Tibial nerve (tissue), 4 donors: Measurements from ENCODE around the gene DENND10. TPM values are rescaled to one million over a fixed set of nuclear protein-coding genes. Genes with fewer than 3 reads are reported as not detected.
A peak's percentile ranks its signal among the peaks of the same experiment; 100 is the strongest.

Source experiments
- DNase-seq, 2 donors: peaks; one replicate each; pipeline ENCODE4 v3.0.0-alpha.2; 2019; ENCODE audit warnings: low spot score in 2 of 2
- H3K27ac ChIP-seq, 4 donors: fragments of 200-600 bp; sonication (generic) in 3 of 4; one replicate each; pipeline ENCODE4 v1.5.1; 2017 to 2019; ENCODE audit warnings: mild to moderate bottlenecking in 1 of 4
- H3K27me3 ChIP-seq, 2 donors: fragments of 200-600 bp; sonication (generic) in 1 of 2; one replicate each; pipeline versions ENCODE4 v1.5.1 to v1.6.0; 2017 to 2019
- H3K36me3 ChIP-seq, 3 donors: fragments of 200-600 bp; sonication (generic); one replicate each; pipeline ENCODE4 v1.5.1; 2018 to 2019
- H3K4me1 ChIP-seq, 4 donors: fragments of 200-600 bp; sonication (generic) in 3 of 4; one replicate each; pipeline ENCODE4 v1.5.1; 2017 to 2019
- H3K4me3 ChIP-seq, 4 donors: fragments of 200-600 bp; sonication (generic) in 3 of 4; one replicate each; pipeline ENCODE4 v1.5.1; 2017 to 2019; ENCODE audit warnings: mild to moderate bottlenecking in 1 of 4, moderate library complexity in 1 of 4
- H3K9me3 ChIP-seq, 4 donors: fragments of 200-600 bp; sonication (generic) in 3 of 4; one replicate each; pipeline ENCODE4 v1.5.1; 2017 to 2019
- EP300 ChIP-seq, 2 donors: sonication (generic); formaldehyde crosslinking; IDR thresholded peaks; one replicate each; pipeline ENCODE4 v1.6.1; 2017; ENCODE audit warnings: antibody characterized with exemption in 2 of 2, mild to moderate bottlenecking in 1 of 2
- POLR2A ChIP-seq, 2 donors: fragments of 450-650 bp; IDR thresholded peaks; one replicate each; pipeline ENCODE4 v1.6.1; 2017; ENCODE audit warnings: antibody characterized with exemption in 2 of 2, mild to moderate bottlenecking in 2 of 2, moderate library complexity in 2 of 2
- WGBS, 2 donors: methylation state at CpG; one replicate each; pipeline ENCODE4 v1.1.5; 2018; 5-methylcytosine and 5-hydroxymethylcytosine counted together
- total RNA-seq, 4 donors: library from RNA; depleted of rRNA; stranded (reverse); fragments of >200 nt; gene quantifications; one replicate each; pipeline ENCODE4 v1.1.0, GENCODE V29; 2016
- TF ChIP-seq, protein P1 (sequence below), 5 experiments: fragments of 200-600 bp in 3 of 5; fragments of 450-650 bp in 2 of 5; sonication (generic) in 3 of 5; IDR thresholded peaks; one replicate each; pipeline ENCODE4 v1.5.1; 2016 to 2019; ENCODE audit warnings: antibody characterized with exemption in 5 of 5, mild to moderate bottlenecking in 3 of 5, moderate library complexity in 2 of 5

Gene DENND10
- total RNA-seq, 4 donors from 2014 or later: 23.3 to 51.0 (median 43.4) TPM

DNA sequence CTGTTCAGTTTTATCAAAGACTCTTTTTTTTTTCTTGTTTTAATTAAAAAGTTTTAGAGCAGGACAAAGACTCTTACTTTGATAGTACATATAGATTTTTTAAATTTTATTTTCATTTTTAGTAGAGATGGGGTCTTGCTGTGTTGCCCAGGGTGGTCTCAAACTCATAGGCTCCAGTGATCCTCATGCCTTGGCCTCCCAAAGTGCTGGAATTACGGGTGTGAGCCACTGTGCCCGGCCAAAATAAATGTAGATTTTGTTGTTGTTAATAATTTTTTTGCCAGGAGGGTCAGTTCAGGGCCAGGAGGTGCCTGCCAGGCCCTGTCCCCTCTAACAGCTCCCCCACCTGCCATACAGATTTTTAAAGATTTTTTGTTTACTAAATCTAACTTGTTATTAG is 17.0 kb downstream of the DENND10 start:
- no peaks in the 10 kb centered on the region for H3K9me3 ChIP-seq
- DNase-seq: no peak
- TF ChIP-seq, protein P1, sequence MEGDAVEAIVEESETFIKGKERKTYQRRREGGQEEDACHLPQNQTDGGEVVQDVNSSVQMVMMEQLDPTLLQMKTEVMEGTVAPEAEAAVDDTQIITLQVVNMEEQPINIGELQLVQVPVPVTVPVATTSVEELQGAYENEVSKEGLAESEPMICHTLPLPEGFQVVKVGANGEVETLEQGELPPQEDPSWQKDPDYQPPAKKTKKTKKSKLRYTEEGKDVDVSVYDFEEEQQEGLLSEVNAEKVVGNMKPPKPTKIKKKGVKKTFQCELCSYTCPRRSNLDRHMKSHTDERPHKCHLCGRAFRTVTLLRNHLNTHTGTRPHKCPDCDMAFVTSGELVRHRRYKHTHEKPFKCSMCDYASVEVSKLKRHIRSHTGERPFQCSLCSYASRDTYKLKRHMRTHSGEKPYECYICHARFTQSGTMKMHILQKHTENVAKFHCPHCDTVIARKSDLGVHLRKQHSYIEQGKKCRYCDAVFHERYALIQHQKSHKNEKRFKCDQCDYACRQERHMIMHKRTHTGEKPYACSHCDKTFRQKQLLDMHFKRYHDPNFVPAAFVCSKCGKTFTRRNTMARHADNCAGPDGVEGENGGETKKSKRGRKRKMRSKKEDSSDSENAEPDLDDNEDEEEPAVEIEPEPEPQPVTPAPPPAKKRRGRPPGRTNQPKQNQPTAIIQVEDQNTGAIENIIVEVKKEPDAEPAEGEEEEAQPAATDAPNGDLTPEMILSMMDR (IDR thresholded peaks at IDR 0.05): no peak
- TF ChIP-seq EP300 (IDR thresholded peaks at IDR 0.05) (no peak), POLR2A (IDR thresholded peaks at IDR 0.05) (no peak)
- no peaks in the 10 kb centered on the region for H3K4me1 ChIP-seq
- no peaks in the 10 kb centered on the region for H3K27me3 ChIP-seq
- WGBS, 2 donors: 89 to 92% methylated on average over 2 of the region's 2 CpGs
- peaks cover 0 to 99% (median 12%) of the 10 kb centered on the region in 3 donors for H3K36me3 ChIP-seq
- no peak overlapping the region for H3K4me3 ChIP-seq
- H3K27ac ChIP-seq: no peak overlapping the region

DNA sequence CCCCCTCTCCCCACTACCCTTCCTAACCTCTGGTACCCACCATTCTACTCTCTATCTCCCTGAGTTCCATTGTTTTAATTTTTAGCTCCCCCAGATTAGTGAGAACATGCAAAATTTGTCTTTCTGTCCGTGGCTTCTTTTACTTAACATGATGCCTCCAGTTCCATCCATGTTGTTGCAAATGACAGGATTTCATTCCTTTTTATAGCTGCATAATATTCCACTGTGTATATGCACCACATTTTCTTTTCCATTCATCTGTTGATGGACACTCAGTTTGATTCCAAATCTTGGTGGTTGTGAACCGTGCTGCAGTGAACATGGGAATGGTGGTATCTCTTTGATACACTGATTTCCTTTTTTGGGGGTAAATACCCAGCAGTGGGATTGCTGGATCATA is 22.0 kb downstream of the DENND10 start:
- TF ChIP-seq EP300 (IDR thresholded peaks at IDR 0.05) (no peak), POLR2A (IDR thresholded peaks at IDR 0.05) (no peak)
- TF ChIP-seq, protein P1 (IDR thresholded peaks at IDR 0.05): no peak
- no peaks in the 10 kb centered on the region for H3K9me3 ChIP-seq
- H3K36me3 ChIP-seq: peaks cover 0 to 93% (median 12%) of the 10 kb centered on the region in 3 donors
- WGBS, 2 donors: 97 to 100% methylated on average over 2 of the region's 2 CpGs
- H3K4me1 ChIP-seq: peaks cover 0 to under 1% (median 0%) of the 10 kb centered on the region in 4 donors
- no peak for DNase-seq
- H3K27ac ChIP-seq: no peak overlapping the region
- no peaks in the 10 kb centered on the region for H3K27me3 ChIP-seq
- H3K4me3 ChIP-seq: no peak overlapping the region

DNA sequence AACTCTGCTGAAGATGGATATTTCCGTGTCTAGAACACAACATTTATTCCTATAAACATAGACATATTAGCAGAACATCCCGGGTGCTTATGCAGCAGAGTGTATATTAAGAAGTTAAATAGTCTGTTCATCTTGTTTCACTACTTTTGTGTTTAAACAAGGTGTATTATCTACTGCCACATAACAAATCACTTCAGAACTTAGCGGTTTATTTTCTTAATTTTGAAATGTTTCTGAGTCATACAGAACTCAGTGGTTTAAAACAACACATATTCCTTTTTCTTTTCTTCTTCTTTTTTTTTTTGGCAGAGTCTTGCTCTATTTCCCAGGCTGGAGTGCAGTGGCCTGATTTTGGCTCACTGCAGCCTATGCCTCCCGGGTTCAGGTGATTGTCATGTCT is 25.8 kb downstream of the DENND10 start:
- Histone ChIP-seq H3K4me3 (no peak overlapping the region), H3K36me3 (peaks cover 0 to 83% (median 12%) of the 10 kb centered on the region in 3 donors), H3K9me3 (no peaks in the 10 kb centered on the region), H3K27ac (no peak overlapping the region), H3K4me1 (peaks cover 0 to 13% (median 0%) of the 10 kb centered on the region in 4 donors), H3K27me3 (no peaks in the 10 kb centered on the region)
- no peak for DNase-seq
- TF ChIP-seq EP300 (IDR thresholded peaks at IDR 0.05): no peak
- TF ChIP-seq, protein P1 (IDR thresholded peaks at IDR 0.05): no peak
- TF ChIP-seq POLR2A (IDR thresholded peaks at IDR 0.05): no peak
- WGBS, 2 donors: 93 to 96% methylated on average over 4 of the region's 4 CpGs

DNA sequence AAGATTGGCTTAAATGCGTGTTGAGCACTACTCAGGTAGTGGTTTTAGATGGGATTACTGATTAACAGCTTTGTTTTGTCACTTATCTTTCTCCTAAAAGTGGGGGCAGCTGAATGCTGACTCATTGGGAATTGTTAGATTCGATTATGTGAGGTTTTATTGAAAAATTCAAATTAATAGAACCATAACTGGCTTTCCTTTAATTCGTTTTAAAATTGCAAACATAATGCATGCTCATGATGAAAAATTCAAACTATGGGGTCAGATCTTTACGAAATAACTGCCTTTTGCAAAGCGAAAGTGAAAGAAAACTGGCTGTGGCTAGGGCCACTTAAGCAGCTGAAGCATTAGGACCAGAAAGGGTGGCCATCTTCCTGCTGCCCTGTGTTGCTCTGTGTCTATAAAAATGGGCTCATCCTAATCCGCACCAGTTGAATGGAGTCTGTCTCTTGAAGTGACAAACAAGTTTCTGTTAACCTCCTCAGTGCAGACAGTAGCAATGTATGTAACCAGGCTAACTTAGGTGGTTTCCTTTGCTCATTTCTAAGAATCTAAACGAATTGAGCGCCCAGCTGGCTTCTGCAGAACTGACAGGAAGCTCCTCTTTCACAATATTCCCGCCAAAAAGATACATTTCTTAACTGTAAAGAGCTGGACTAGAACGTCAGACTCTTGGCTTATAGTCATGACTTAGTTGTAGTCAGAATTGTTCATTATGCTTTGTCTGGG is 27.8 kb downstream of the DENND10 start:
- WGBS, 2 donors: 49 to 54% methylated on average over 10 of the region's 10 CpGs
- Histone ChIP-seq H3K4me3 (peak overlapping the region; percentile 5 to 41 (median 24)), H3K4me1 (peaks cover 0 to 26% (median 6%) of the 10 kb centered on the region in 4 donors), H3K36me3 (peaks cover 0 to 64% (median 4%) of the 10 kb centered on the region in 3 donors), H3K27ac (peak overlapping the region; percentile 11 to 76 (median 64)), H3K27me3 (no peaks in the 10 kb centered on the region), H3K9me3 (no peaks in the 10 kb centered on the region)
- no peak for DNase-seq
- TF ChIP-seq EP300 (IDR thresholded peaks at IDR 0.05) (no peak), POLR2A (IDR thresholded peaks at IDR 0.05) (no peak)

DNA sequence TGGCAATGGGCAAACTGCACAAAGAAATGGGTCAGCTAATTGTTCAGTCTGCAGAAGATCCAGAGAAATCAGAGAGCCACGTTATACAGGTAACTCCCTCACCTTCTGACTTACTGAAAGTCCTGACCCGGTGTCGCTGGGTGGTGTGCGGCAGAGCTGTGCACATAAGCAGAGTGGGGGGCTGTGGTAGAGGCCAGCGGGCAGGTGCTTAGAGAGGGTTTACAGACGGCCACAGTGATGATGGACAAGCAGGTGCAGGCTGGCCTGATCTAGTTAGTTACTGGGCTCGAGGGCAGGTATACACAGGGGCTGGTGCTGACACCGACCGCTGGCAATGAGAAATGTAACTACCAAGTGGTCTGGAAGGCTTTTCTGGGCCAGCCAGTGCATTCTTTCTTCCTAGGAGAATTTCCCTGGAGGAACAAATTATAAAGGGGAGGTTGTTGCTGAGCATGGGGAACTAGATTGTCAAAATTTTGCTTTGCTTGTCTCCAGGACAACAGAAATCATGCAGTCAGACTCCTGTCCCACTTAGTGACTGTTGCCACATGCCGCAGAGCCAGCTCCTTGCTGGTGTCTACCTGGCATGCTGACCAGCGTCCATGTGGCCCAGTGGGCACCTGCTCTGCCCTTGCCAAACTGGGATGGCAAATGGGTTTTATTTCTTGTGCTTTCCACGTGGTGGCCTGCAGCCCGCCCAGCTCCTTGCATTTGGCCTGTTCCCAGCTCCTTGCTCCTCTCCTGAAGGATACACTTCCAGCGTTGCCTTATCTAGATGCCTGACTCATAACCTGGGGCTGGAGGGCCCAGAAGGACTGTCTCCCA is 28.8 kb downstream of the DENND10 start:
- DNase-seq: no peak
- no peaks in the 10 kb centered on the region for H3K27me3 ChIP-seq
- H3K4me3 ChIP-seq: no peak overlapping the region
- H3K4me1 ChIP-seq: peaks cover 0 to 26% (median 6%) of the 10 kb centered on the region in 4 donors
- peaks cover 0 to 59% (median 4%) of the 10 kb centered on the region in 3 donors for H3K36me3 ChIP-seq
- peak overlapping the region in 2 of 4 donors; percentile 71 to 76 for H3K27ac ChIP-seq
- TF ChIP-seq EP300 (IDR thresholded peaks at IDR 0.05) (no peak), POLR2A (IDR thresholded peaks at IDR 0.05) (no peak)
- TF ChIP-seq, protein P1 (IDR thresholded peaks at IDR 0.05): no peak
- no peaks in the 10 kb centered on the region for H3K9me3 ChIP-seq
- 87 to 88% methylated on average over 14 of the region's 14 CpGs for WGBS, 2 donors
